Measurements from ENCODE around the gene ZNF518A. TPM values are rescaled to one million over a fixed set of nuclear protein-coding genes. Genes with fewer than 3 reads are reported as not detected.

The ZNF518A gene
- total and polyA plus RNA-seq, 9 of the 15 experiments (the other 6 are each of a cell fraction or from before 2014, with no cell fraction given), result 6.3 to 30.0 (median 17.4) TPM

GRCh38 chr10:96124230-96125141 lies 5.6 kb upstream of the ZNF518A start:
- CTCF ChIA-PET (ENCODE audit: low intra/inter-chr PET ratio), result no interaction called here
- H3K79me2 ChIP-seq (ENCODE audit: control insufficient read depth, insufficient read depth, low read length), result no peaks in the 10 kb centered on the region
- peak overlapping the region; percentile 91 for H3K27ac ChIP-seq (ENCODE audit: extremely low read depth, low read depth, low read length)
- in situ Hi-C loops (cut with MboI), result no loop called here
- peak overlapping the region; percentile 74 to 80; a peak in 3 of 4 replicates for H3K9ac ChIP-seq (ENCODE audit: insufficient read depth in 1 of 2, low read depth in 2 of 2, low read length in 2 of 2)
- ATAC-seq, result peak; percentile 91
- H3K4me3 ChIP-seq, result peak overlapping the region; percentile 42
- peaks cover 8 to 27% of the 10 kb centered on the region in 2 experiments; a peak in 3 of 5 replicates for H3K4me1 ChIP-seq (replicated peaks in 1 of 2; ENCODE audit: control insufficient read depth in 2 of 2, insufficient read depth in 2 of 2, low read length in 2 of 2)
- H3K36me3 ChIP-seq (ENCODE audit: control insufficient read depth, insufficient read depth, low read length), result no peaks in the 10 kb centered on the region
- intact Hi-C loops (cut with micrococcal nuclease), result no loop called here
- BruUV-seq (replicated peaks), result TSS peak; percentile 37
- peak; percentile 73 to 84 (median 76) for DNase-seq (ENCODE audit: extremely low read depth in 1 of 4, low spot score in 3 of 4)
- FAIRE-seq, result peak; percentile 95
- no peaks in the 10 kb centered on the region for H3K9me1 ChIP-seq (ENCODE audit: control insufficient read depth, insufficient read depth, low read length)
- peak overlapping the region; percentile 86 for H3K4me2 ChIP-seq (ENCODE audit: insufficient read depth, low read length)
- H2AFZ ChIP-seq (ENCODE audit: low read depth, low read length), result peak overlapping the region; percentile 91
- no peaks in the 10 kb centered on the region for H3K9me3 ChIP-seq (replicated peaks; ENCODE audit: control insufficient read depth, insufficient read depth, low read depth, low read length)
- 0% methylated on average over 3 of the region's 4 CpGs for WGBS (ENCODE audit: insufficient coverage, low coverage, missing lambda C conversion rate)
- no peaks in the 10 kb centered on the region for H3K27me3 ChIP-seq (ENCODE audit: control insufficient read depth in 2 of 2, insufficient read depth in 2 of 2, low read length in 2 of 2)
- POLR2A ChIA-PET, result interaction anchor here (0.9 to 1.2 kb wide), 5 partner anchors 9 to 59 kb away, joined by 3 to 6 read pairs (median 4); no protein-coding TSS in a partner anchor
- H4K20me1 ChIP-seq (replicated peaks; ENCODE audit: control insufficient read depth, insufficient read depth, low read length), result no peaks in the 10 kb centered on the region
- no peak for TF ChIP-seq ZMIZ1 (IDR thresholded peaks at IDR 0.05; ENCODE audit: low read depth in 2 of 2, low read length in 2 of 2)
- no peak for TF ChIP-seq ADNP (tag; IDR thresholded peaks at IDR 0.05)
- no peak for TF ChIP-seq MGA (IDR thresholded peaks at IDR 0.05)
- no peak for TF ChIP-seq HMG20B (CRISPR knock-in tag; IDR thresholded peaks at IDR 0.05)
- no peak for TF ChIP-seq PRMT5 (CRISPR knock-in tag; IDR thresholded peaks at IDR 0.05)
